Superior temporal gyrus (tissue), 1 donor: ENCODE measurements around the gene LAMB4.

ENCODE experiments used
- DNase-seq: peaks from one replicate; pipeline ENCODE4 v3.0.0-alpha.2; 2016; ENCODE audit errors: extremely low spot score

Gene LAMB4

GRCh38 chr7:108130261-108130660, at the start of gene LAMB4:
Gene LAMB4 (minus strand): TSS chr7:108130361. CDS start chr7:108123164, 7,197 bp downstream.
- no peak for DNase-seq

- DNase-seq = no peak
Observed at GRCh38 chr7:108178398-108178797, 48.2 kb upstream of the LAMB4 start.

GRCh38 chr7:108171164-108171563, 41.0 kb upstream of the LAMB4 start:
- no peak for DNase-seq

GRCh38 chr7:108170251-108170650, 40.1 kb upstream of the LAMB4 start:
- no peak for DNase-seq

- no peak for DNase-seq
Observed at GRCh38 chr7:108167460-108167859, 37.3 kb upstream of the LAMB4 start.

- no peak for DNase-seq
Observed at GRCh38 chr7:108166687-108167086, 36.5 kb upstream of the LAMB4 start.

- no peak for DNase-seq
Observed at GRCh38 chr7:108165723-108166122, 35.6 kb upstream of the LAMB4 start.

- DNase-seq = no peak
Observed at GRCh38 chr7:108164946-108165345, 34.8 kb upstream of the LAMB4 start.

GRCh38 chr7:108164342-108164741, 34.2 kb upstream of the LAMB4 start:
- no peak for DNase-seq

GRCh38 chr7:108158776-108159175, 28.6 kb upstream of the LAMB4 start:
- DNase-seq = no peak

- no peak for DNase-seq
Observed at GRCh38 chr7:108157606-108158335, 27.6 kb upstream of the LAMB4 start.

GRCh38 chr7:108156897-108157605, 26.9 kb upstream of the LAMB4 start:
- no peak for DNase-seq

GRCh38 chr7:108152198-108152597, 22.0 kb upstream of the LAMB4 start:
- DNase-seq = no peak

GRCh38 chr7:108149908-108150307, 19.7 kb upstream of the LAMB4 start:
- DNase-seq = no peak

- DNase-seq = peak; percentile 46
Observed at GRCh38 chr7:108149119-108149518, 19.0 kb upstream of the LAMB4 start.

- no peak for DNase-seq
Observed at GRCh38 chr7:108147031-108147563, 16.9 kb upstream of the LAMB4 start.

- peak; percentile 91 for DNase-seq
Observed at GRCh38 chr7:108146070-108146842, 16.1 kb upstream of the LAMB4 start.

- DNase-seq = no peak
Observed at GRCh38 chr7:108145401-108145800, 15.2 kb upstream of the LAMB4 start.

- no peak for DNase-seq
Observed at GRCh38 chr7:108144931-108145330, 14.8 kb upstream of the LAMB4 start.

- DNase-seq = no peak
Observed at GRCh38 chr7:108143658-108144420, 13.7 kb upstream of the LAMB4 start.

- DNase-seq = no peak
Observed at GRCh38 chr7:108142675-108143259, 12.6 kb upstream of the LAMB4 start.
